Peyer's patch (tissue), 4 donors: Measurements from ENCODE around the gene CD9. TPM values are rescaled to one million over a fixed set of nuclear protein-coding genes. Genes with fewer than 3 reads are reported as not detected.

Experiments
- DNase-seq, 3 donors: peaks; one replicate each; pipeline ENCODE4 v3.0.0-alpha.2; 2017 to 2019
- H3K27ac ChIP-seq, 4 donors: fragments of 200-600 bp; sonication (generic); one replicate each; pipeline ENCODE4 v1.5.1; 2016 to 2019
- H3K27me3 ChIP-seq, 2 donors: fragments of 200-600 bp; sonication (generic); one replicate each; pipeline ENCODE4 v1.5.1; 2019
- H3K36me3 ChIP-seq, 3 donors: fragments of 200-600 bp; sonication (generic); one replicate each; pipeline ENCODE4 v1.5.1; 2016 to 2019
- H3K4me1 ChIP-seq, 4 donors: fragments of 200-600 bp; sonication (generic); one replicate each; pipeline ENCODE4 v1.5.1; 2016 to 2019
- H3K4me3 ChIP-seq, 4 donors: fragments of 200-600 bp; sonication (generic); 1 replicate in 3 of 4; 2 replicates in 1 of 4; pipeline ENCODE4 v1.5.1; 2016 to 2019; ENCODE audit warnings: mild to moderate bottlenecking in 1 of 4
- H3K9me3 ChIP-seq, 4 donors: fragments of 200-600 bp; sonication (generic); one replicate each; pipeline ENCODE4 v1.5.1; 2016 to 2019; ENCODE audit warnings: mild to moderate bottlenecking in 1 of 4
- POLR2A ChIP-seq, 2 donors: fragments of 450-650 bp; IDR thresholded peaks; one replicate each; pipeline ENCODE4 v1.5.1; 2017; ENCODE audit warnings: antibody characterized with exemption in 2 of 2, mild to moderate bottlenecking in 2 of 2, moderate library complexity in 2 of 2
- total RNA-seq, 4 donors: library from RNA; depleted of rRNA; stranded (reverse); fragments of >200 nt; gene quantifications; one replicate each; pipeline ENCODE4 v1.1.0, GENCODE V29; 2016
- TF ChIP-seq, protein P1 (sequence below), 6 experiments: fragments of 450-650 bp in 4 of 6; fragments of 200-600 bp in 2 of 6; sonication (generic) in 1 of 6; IDR thresholded peaks; one replicate each; pipeline ENCODE4 v1.5.1; 2017 to 2019; ENCODE audit warnings: antibody characterized with exemption in 6 of 6, mild to moderate bottlenecking in 3 of 6, moderate library complexity in 1 of 6

CD9 gene
- total RNA-seq, 4 donors from 2014 or later, result 31.4 to 176 (median 141) TPM

GRCh38 chr12:6241495-6241894, 41.3 kb downstream of the CD9 start:
- H3K9me3 ChIP-seq, result no peaks in the 10 kb centered on the region
- H3K4me3 ChIP-seq, result no peak overlapping the region
- H3K36me3 ChIP-seq, result peaks cover 0 to 30% (median 0%) of the 10 kb centered on the region in 3 donors
- H3K27me3 ChIP-seq, result no peaks in the 10 kb centered on the region
- H3K27ac ChIP-seq, result peak overlapping the region in 1 of 4 donors; percentile 30
- TF ChIP-seq, protein P1, sequence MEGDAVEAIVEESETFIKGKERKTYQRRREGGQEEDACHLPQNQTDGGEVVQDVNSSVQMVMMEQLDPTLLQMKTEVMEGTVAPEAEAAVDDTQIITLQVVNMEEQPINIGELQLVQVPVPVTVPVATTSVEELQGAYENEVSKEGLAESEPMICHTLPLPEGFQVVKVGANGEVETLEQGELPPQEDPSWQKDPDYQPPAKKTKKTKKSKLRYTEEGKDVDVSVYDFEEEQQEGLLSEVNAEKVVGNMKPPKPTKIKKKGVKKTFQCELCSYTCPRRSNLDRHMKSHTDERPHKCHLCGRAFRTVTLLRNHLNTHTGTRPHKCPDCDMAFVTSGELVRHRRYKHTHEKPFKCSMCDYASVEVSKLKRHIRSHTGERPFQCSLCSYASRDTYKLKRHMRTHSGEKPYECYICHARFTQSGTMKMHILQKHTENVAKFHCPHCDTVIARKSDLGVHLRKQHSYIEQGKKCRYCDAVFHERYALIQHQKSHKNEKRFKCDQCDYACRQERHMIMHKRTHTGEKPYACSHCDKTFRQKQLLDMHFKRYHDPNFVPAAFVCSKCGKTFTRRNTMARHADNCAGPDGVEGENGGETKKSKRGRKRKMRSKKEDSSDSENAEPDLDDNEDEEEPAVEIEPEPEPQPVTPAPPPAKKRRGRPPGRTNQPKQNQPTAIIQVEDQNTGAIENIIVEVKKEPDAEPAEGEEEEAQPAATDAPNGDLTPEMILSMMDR (IDR thresholded peaks at IDR 0.05), result no peak
- TF ChIP-seq POLR2A (IDR thresholded peaks at IDR 0.05), result no peak
- DNase-seq, result peak in 2 of 3 donors; percentile 81 to 82
- H3K4me1 ChIP-seq, result no peaks in the 10 kb centered on the region

DNA sequence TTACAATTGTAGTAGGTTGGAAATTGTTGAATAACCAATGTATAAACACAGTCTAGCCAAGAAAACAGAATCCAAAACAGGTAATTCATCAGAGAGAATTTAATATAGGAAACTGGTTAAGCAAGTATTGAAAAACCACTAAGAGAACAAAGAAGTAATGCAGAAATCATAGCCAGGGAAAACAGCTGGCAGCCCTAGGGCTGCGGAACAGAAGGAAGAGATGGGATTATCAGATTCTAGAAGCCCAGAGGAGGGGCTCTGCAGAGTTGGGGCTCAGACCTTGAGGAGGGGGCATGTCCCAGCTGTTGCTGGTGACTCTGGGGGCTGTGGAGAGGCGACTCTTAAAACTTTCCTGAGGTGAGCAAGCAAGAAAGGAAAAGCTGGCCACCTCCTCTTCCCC, 49.4 kb downstream of the CD9 start:
- Histone ChIP-seq H3K27ac (no peak overlapping the region), H3K4me3 (no peak overlapping the region), H3K4me1 (no peaks in the 10 kb centered on the region), H3K36me3 (no peaks in the 10 kb centered on the region), H3K9me3 (no peaks in the 10 kb centered on the region), H3K27me3 (no peaks in the 10 kb centered on the region)
- DNase-seq, result no peak
- TF ChIP-seq POLR2A (IDR thresholded peaks at IDR 0.05), result no peak
- TF ChIP-seq, protein P1 (IDR thresholded peaks at IDR 0.05), result no peak

GRCh38 chr12:6250343-6250742, 50.1 kb downstream of the CD9 start:
- no peaks in the 10 kb centered on the region for H3K4me1 ChIP-seq
- H3K9me3 ChIP-seq, result no peaks in the 10 kb centered on the region
- H3K36me3 ChIP-seq, result no peaks in the 10 kb centered on the region
- TF ChIP-seq, protein P1 (IDR thresholded peaks at IDR 0.05), result no peak
- no peak for TF ChIP-seq POLR2A (IDR thresholded peaks at IDR 0.05)
- no peak overlapping the region for H3K4me3 ChIP-seq
- H3K27ac ChIP-seq, result no peak overlapping the region
- DNase-seq, result peak in 1 of 3 donors; percentile 20
- H3K27me3 ChIP-seq, result no peaks in the 10 kb centered on the region

GRCh38 chr12:6253278-6253677, 53.1 kb downstream of the CD9 start:
- Histone ChIP-seq H3K4me1 (no peaks in the 10 kb centered on the region), H3K4me3 (no peak overlapping the region), H3K36me3 (no peaks in the 10 kb centered on the region), H3K9me3 (no peaks in the 10 kb centered on the region), H3K27ac (no peak overlapping the region), H3K27me3 (no peaks in the 10 kb centered on the region)
- no peak for TF ChIP-seq POLR2A (IDR thresholded peaks at IDR 0.05)
- TF ChIP-seq, protein P1 (IDR thresholded peaks at IDR 0.05), result no peak
- DNase-seq, result peak in 1 of 3 donors; percentile 22

GRCh38 chr12:6254491-6254890, 54.3 kb downstream of the CD9 start:
- DNase-seq, result peak in 1 of 3 donors; percentile 22
- Histone ChIP-seq H3K9me3 (no peaks in the 10 kb centered on the region), H3K27ac (no peak overlapping the region), H3K4me1 (no peaks in the 10 kb centered on the region), H3K27me3 (no peaks in the 10 kb centered on the region), H3K36me3 (no peaks in the 10 kb centered on the region), H3K4me3 (no peak overlapping the region)
- TF ChIP-seq POLR2A (IDR thresholded peaks at IDR 0.05), result no peak
- TF ChIP-seq, protein P1 (IDR thresholded peaks at IDR 0.05), result no peak

GRCh38 chr12:6257007-6257406, 56.8 kb downstream of the CD9 start:
- Histone ChIP-seq H3K36me3 (no peaks in the 10 kb centered on the region), H3K4me3 (no peak overlapping the region), H3K27ac (no peak overlapping the region), H3K9me3 (no peaks in the 10 kb centered on the region), H3K27me3 (no peaks in the 10 kb centered on the region), H3K4me1 (no peaks in the 10 kb centered on the region)
- no peak for DNase-seq
- TF ChIP-seq, protein P1 (IDR thresholded peaks at IDR 0.05), result no peak
- TF ChIP-seq POLR2A (IDR thresholded peaks at IDR 0.05), result no peak
